IPS DF 6.9 (cell line): ENCODE data around the gene FOXO6.

Experiments used
- DNase-seq: peaks from one replicate; pipeline ENCODE4 v3.0.0-alpha.2; 2013; ENCODE audit warnings: low read depth, low spot score
- H3K27ac ChIP-seq: one replicate; pipeline ENCODE4 v1.5.1; 2013; ENCODE audit warnings: low read length, control low read depth
- H3K27me3 ChIP-seq: 2 replicates; pipeline ENCODE4 v1.6.1; 2013; ENCODE audit warnings: mild to moderate bottlenecking, low read length; ENCODE audit not compliant: control insufficient read depth, insufficient read depth
- H3K36me3 ChIP-seq: 2 replicates; pipeline ENCODE4 v1.6.1; 2013; ENCODE audit warnings: low read length; ENCODE audit not compliant: control insufficient read depth, insufficient read depth
- H3K4me1 ChIP-seq: 2 replicates; pipeline ENCODE4 v1.6.1; 2013; ENCODE audit warnings: low read length; ENCODE audit not compliant: control insufficient read depth, insufficient read depth
- H3K4me3 ChIP-seq: 2 replicates; pipeline ENCODE4 v1.5.1; 2013; ENCODE audit warnings: mild to moderate bottlenecking, low read length
- H3K9me3 ChIP-seq: 2 replicates; pipeline ENCODE4 v1.6.1; 2013; ENCODE audit warnings: low read length, inconsistent platforms; ENCODE audit not compliant: control insufficient read depth, insufficient read depth
- whole genome bisulfite sequencing: extraction: QIAGEN DNeasy Blood & Tissue Kit; methylation state at CpG from one replicate; pipeline ENCODE4 v1.1.7; 2013; ENCODE audit warnings: mixed read lengths, missing lambda C conversion rate; ENCODE audit not compliant: insufficient read length, insufficient coverage; 5-methylcytosine and 5-hydroxymethylcytosine counted together

Gene FOXO6

GRCh38 chr1:41360786-41361494, at the start of gene FOXO6:
FOXO6 (plus strand) TSS chr1:41361434.
- Histone ChIP-seq H3K4me1 (peaks cover 16% of the 10 kb centered on the region), H3K9me3 (no peaks in the 10 kb centered on the region), H3K27ac (no peak within 1 kb of the TSS), H3K4me3 (peak within 1 kb of the TSS; percentile 61), H3K27me3 (peaks cover 23% of the 10 kb centered on the region), H3K36me3 (no peaks in the 10 kb centered on the region)
- WGBS: no CpG with 5 or more reads among the region's 63 CpGs
- DNase-seq: peak; percentile 85

- H3K4me3 ChIP-seq: no peak overlapping the region
Measured at GRCh38 chr1:41312991-41313645, 48.1 kb upstream of the FOXO6 start.

GRCh38 chr1:41313661-41314131, 47.5 kb upstream of the FOXO6 start:
- Histone ChIP-seq H3K4me1 (peaks cover 5% of the 10 kb centered on the region), H3K36me3 (no peaks in the 10 kb centered on the region), H3K4me3 (no peak overlapping the region), H3K9me3 (no peaks in the 10 kb centered on the region), H3K27me3 (no peaks in the 10 kb centered on the region), H3K27ac (no peak overlapping the region)
- no CpG with 5 or more reads among the region's 7 CpGs for WGBS
- DNase-seq: peak; percentile 54

More at GRCh38 chr1:41312991-41313645, 48.1 kb upstream of the FOXO6 start:
- no peak overlapping the region for H3K27ac ChIP-seq
- no peak for DNase-seq
- no peaks in the 10 kb centered on the region for H3K36me3 ChIP-seq
- no peaks in the 10 kb centered on the region for H3K9me3 ChIP-seq
- peaks cover 5% of the 10 kb centered on the region for H3K4me1 ChIP-seq
- H3K27me3 ChIP-seq: no peaks in the 10 kb centered on the region
- WGBS: no CpG with 5 or more reads among the region's 4 CpGs

- WGBS: no CpG with 5 or more reads among the region's 11 CpGs
- H3K27me3 ChIP-seq: no peaks in the 10 kb centered on the region
- DNase-seq: no peak
- H3K36me3 ChIP-seq: no peaks in the 10 kb centered on the region
- no peaks in the 10 kb centered on the region for H3K9me3 ChIP-seq
- no peak overlapping the region for H3K4me3 ChIP-seq
- H3K27ac ChIP-seq: no peak overlapping the region
- peaks cover 5% of the 10 kb centered on the region for H3K4me1 ChIP-seq
Measured at GRCh38 chr1:41314376-41315145, 46.7 kb upstream of the FOXO6 start.

DNA sequence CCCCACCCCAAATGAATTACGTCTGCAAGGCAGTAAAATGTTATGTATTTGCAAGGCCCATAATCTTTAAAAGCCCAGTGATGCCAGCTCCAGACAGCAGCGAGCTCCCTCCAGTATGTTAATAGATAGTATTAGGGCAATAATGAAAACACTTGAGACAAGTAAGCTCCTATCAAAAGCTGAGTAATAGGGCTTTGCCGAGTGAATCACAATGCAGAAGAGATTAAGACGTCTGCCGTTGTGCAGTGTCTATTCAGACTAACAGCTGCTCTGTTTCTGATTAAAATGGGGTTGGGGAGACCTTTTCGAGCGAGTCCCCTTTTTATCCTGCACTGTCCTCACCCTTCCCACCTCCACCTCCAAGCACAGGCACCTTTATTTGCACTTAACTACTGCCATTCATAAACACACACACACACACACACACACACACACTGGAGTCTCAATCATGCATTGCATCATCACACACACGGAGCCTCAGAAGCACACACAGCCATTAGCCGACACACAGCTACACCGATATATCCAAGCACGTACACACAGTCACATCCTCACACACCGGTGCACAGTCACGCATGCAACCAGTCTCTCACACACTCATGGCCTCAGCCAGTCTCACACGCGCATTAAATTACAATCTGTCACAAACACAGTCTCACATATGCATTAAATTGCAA, 46.0 kb upstream of the FOXO6 start:
- Histone ChIP-seq H3K36me3 (no peaks in the 10 kb centered on the region), H3K27me3 (no peaks in the 10 kb centered on the region), H3K27ac (no peak overlapping the region), H3K9me3 (no peaks in the 10 kb centered on the region), H3K4me1 (peaks cover 6% of the 10 kb centered on the region), H3K4me3 (no peak overlapping the region)
- DNase-seq: no peak
- WGBS: no CpG with 5 or more reads among the region's 15 CpGs

- H3K9me3 ChIP-seq: no peaks in the 10 kb centered on the region
- no peak overlapping the region for H3K27ac ChIP-seq
Measured at GRCh38 chr1:41315871-41316270, 45.4 kb upstream of the FOXO6 start.

GRCh38 chr1:41317361-41317760, 43.9 kb upstream of the FOXO6 start:
- H3K9me3 ChIP-seq: no peaks in the 10 kb centered on the region
- no CpG with 5 or more reads among the region's 6 CpGs for WGBS
- H3K4me3 ChIP-seq: no peak overlapping the region
- H3K27ac ChIP-seq: no peak overlapping the region
- peaks cover 8% of the 10 kb centered on the region for H3K4me1 ChIP-seq
- no peak for DNase-seq
- H3K36me3 ChIP-seq: no peaks in the 10 kb centered on the region
- H3K27me3 ChIP-seq: no peaks in the 10 kb centered on the region

More at GRCh38 chr1:41315871-41316270, 45.4 kb upstream of the FOXO6 start:
- no peak for DNase-seq
- Histone ChIP-seq H3K36me3 (no peaks in the 10 kb centered on the region), H3K4me3 (no peak overlapping the region), H3K4me1 (peaks cover 8% of the 10 kb centered on the region), H3K27me3 (no peaks in the 10 kb centered on the region)
- WGBS: no CpG with 5 or more reads among the region's 3 CpGs

GRCh38 chr1:41318135-41318534, 43.1 kb upstream of the FOXO6 start:
- Histone ChIP-seq H3K9me3 (no peaks in the 10 kb centered on the region), H3K4me3 (no peak overlapping the region), H3K27me3 (no peaks in the 10 kb centered on the region), H3K27ac (no peak overlapping the region), H3K36me3 (no peaks in the 10 kb centered on the region), H3K4me1 (peaks cover 8% of the 10 kb centered on the region)
- no CpG with 5 or more reads among the region's 1 CpG for WGBS
- DNase-seq: no peak

DNA sequence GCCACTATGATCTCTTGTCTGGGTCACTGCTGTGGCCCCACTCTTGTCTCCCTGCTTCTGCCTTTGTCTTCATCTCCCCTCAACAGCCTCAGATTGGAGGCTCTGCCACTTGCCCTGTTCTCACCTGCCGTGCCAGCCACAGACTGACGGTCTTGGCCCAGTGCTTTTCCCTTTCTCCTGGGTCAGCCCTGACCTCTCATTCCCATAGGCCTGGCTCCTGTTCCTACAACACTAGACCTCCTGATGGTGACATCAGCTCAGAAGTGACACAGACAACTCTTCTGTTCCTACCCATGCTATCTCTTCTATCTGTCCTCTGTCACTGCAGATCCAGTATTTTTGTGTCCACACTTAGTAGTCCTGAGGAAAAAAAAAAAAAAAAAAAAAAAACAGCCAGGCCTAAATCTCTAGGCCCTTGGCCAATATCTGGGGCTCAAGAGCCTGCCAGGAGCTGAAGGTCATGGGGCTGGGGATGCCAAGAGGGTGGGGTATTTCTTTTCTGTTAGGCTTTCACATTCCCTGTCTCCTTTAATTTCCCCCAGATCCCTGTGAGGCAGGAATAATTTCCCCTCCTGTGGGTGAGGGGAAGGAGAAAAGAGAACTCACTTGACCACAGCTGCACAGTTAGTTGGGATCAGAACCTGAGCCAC, 42.0 kb upstream of the FOXO6 start:
- H3K27me3 ChIP-seq: no peaks in the 10 kb centered on the region
- H3K9me3 ChIP-seq: no peaks in the 10 kb centered on the region
- no peak overlapping the region for H3K4me3 ChIP-seq
- no peak overlapping the region for H3K27ac ChIP-seq
- WGBS: no CpG with 5 or more reads among the region's 2 CpGs
- H3K4me1 ChIP-seq: peaks cover 8% of the 10 kb centered on the region
- H3K36me3 ChIP-seq: no peaks in the 10 kb centered on the region
- DNase-seq: no peak
